GM23248 (cell line): ENCODE results near the gene NGF. TPM values are rescaled to one million over a fixed set of nuclear protein-coding genes. Genes with fewer than 3 reads are reported as not detected.
"Not testable (repeated sequence)": the region's sequence is repeated elsewhere in the genome, so short reads cannot be mapped to it uniquely, and the experiment has no call there.

Source experiments
- DNase-seq: peaks from one replicate; pipeline ENCODE4 v3.0.0-alpha.2; 2015
- H2AFZ ChIP-seq: fragments of 200-600 bp; sonication (generic); 2 replicates; pipeline ENCODE4 v1.6.1; 2016; ENCODE audit warnings: antibody characterized with exemption
- H3F3A ChIP-seq: fragments of 200-600 bp; sonication (generic); 2 replicates; pipeline ENCODE4 v1.6.1; 2016; ENCODE audit warnings: mild to moderate bottlenecking, antibody characterized with exemption, mixed run types; ENCODE audit not compliant: insufficient read depth
- H3K27ac ChIP-seq: fragments of 200-600 bp; sonication (generic); 2 replicates; pipeline ENCODE4 v1.5.1; 2016; ENCODE audit warnings: mild to moderate bottlenecking
- H3K27me3 ChIP-seq: fragments of 200-600 bp; sonication (generic); replicated peaks from 2 replicates; pipeline ENCODE4 v1.6.1; 2016; ENCODE audit warnings: mild to moderate bottlenecking; ENCODE audit not compliant: insufficient read depth
- H3K36me3 ChIP-seq: fragments of 200-600 bp; sonication (generic); 2 replicates; pipeline ENCODE4 v1.6.1; 2016; ENCODE audit warnings: low read depth, mild to moderate bottlenecking
- H3K4me1 ChIP-seq: fragments of 200-600 bp; sonication (generic); 2 replicates; pipeline ENCODE4 v1.6.1; 2016; ENCODE audit warnings: mild to moderate bottlenecking; ENCODE audit not compliant: insufficient read depth
- H3K4me2 ChIP-seq: fragments of 200-600 bp; sonication (generic); one replicate; pipeline ENCODE4 v1.6.1; 2016; ENCODE audit warnings: mild to moderate bottlenecking; ENCODE audit not compliant: unreplicated experiment
- H3K4me3 ChIP-seq: fragments of 200-600 bp; sonication (generic); 2 replicates; pipeline ENCODE4 v1.5.1; 2016; ENCODE audit warnings: mild to moderate bottlenecking
- H3K79me2 ChIP-seq: fragments of 200-600 bp; sonication (generic); 2 replicates; pipeline ENCODE4 v1.6.1; 2016; ENCODE audit warnings: mild to moderate bottlenecking; ENCODE audit not compliant: insufficient read depth
- H3K9ac ChIP-seq: fragments of 200-600 bp; sonication (generic); 2 replicates; pipeline ENCODE4 v1.6.1; 2016; ENCODE audit warnings: mild to moderate bottlenecking
- H3K9me2 ChIP-seq: fragments of 200-600 bp; sonication (generic); 2 replicates; pipeline ENCODE4 v1.6.1; 2016; ENCODE audit warnings: mixed run types, mild to moderate bottlenecking, moderate library complexity; ENCODE audit not compliant: insufficient read depth
- H3K9me3 ChIP-seq: fragments of 200-600 bp; sonication (generic); one replicate; pipeline ENCODE4 v1.6.1; 2017; ENCODE audit warnings: low read depth
- H4K20me1 ChIP-seq: fragments of 200-600 bp; sonication (generic); 2 replicates; pipeline ENCODE4 v1.6.0; 2016; ENCODE audit not compliant: insufficient read depth
- EZH2 ChIP-seq: fragments of 200-600 bp; sonication (generic); IDR thresholded peaks from 2 replicates; pipeline ENCODE4 v1.6.1; 2018; ENCODE audit warnings: antibody characterized with exemption, mild to moderate bottlenecking; ENCODE audit not compliant: insufficient read depth, poor library complexity, severe bottlenecking
- EZH2phosphoT487 ChIP-seq: fragments of 200-600 bp; sonication (generic); IDR thresholded peaks from 2 replicates; pipeline ENCODE4 v1.6.1; 2018; ENCODE audit warnings: antibody characterized with exemption, moderate library complexity, mild to moderate bottlenecking, low read depth; ENCODE audit not compliant: insufficient read depth
- WGBS, 2 experiments: methylation state at CpG; one replicate each; pipeline ENCODE4 v1.1.6; 2015 to 2017; ENCODE audit warnings: low lambda C conversion rate in 2 of 2, low coverage in 1 of 2; ENCODE audit errors: missing lambda C conversion rate in 2 of 2; 5-methylcytosine and 5-hydroxymethylcytosine counted together
- in situ Hi-C: fragments of 300-500 bp; cut with MboI; formaldehyde crosslinking; loops from 2 replicates; pipeline ENCODE4 v1.15.0; 2020
- polyA plus RNA-seq: library from polyadenylated mRNA; unstranded; fragments of >200 nt; fragmentation: Nextera tagmentation; extraction: Ambion mirVana; gene quantifications from 2 replicates; pipeline ENCODE4 v1.2.1, GENCODE V29; 2016
- total RNA-seq: library from RNA; depleted of rRNA; stranded (reverse); fragments of >200 nt; shearing (Covaris generic); gene quantifications from 2 replicates; pipeline ENCODE4 v1.2.3, GENCODE V29; 2014

Gene NGF
- total and polyA plus RNA-seq, 2 experiments from 2014 or later: 27.1 to 52.9 TPM

DNA sequence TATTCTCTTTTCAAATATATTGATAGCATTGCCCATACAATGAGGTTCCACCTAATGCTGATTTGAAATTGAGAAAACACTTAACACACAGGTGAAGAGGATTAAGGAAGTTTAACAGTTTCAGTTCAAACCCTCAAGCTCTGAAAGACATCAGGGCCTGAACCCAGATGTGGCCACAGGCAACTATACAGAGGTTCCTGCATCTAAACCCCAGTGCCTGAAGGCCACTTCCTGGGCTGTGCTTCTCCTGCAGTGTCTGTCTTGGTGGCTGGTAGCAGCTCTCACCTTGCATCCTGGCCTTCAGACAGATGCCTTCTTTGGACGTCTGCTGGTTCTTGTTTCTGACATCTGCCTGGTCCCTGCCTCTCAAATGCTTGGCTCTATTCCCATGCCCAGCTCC, 25.1 kb upstream of the NGF start:
- H3K79me2 ChIP-seq: no peaks in the 10 kb centered on the region
- 76 to 87% methylated on average over 1 of the region's 1 CpG for WGBS, 2 experiments
- no peaks in the 10 kb centered on the region for H3K9me2 ChIP-seq
- no peak overlapping the region for H3K27ac ChIP-seq
- no peak overlapping the region for H3K9ac ChIP-seq
- DNase-seq: no peak
- no peaks in the 10 kb centered on the region for H3K9me3 ChIP-seq
- no peaks in the 10 kb centered on the region for H3F3A ChIP-seq
- H3K36me3 ChIP-seq: no peaks in the 10 kb centered on the region
- no peaks in the 10 kb centered on the region for H3K27me3 ChIP-seq
- H3K4me2 ChIP-seq: no peak overlapping the region
- no peaks in the 10 kb centered on the region for H4K20me1 ChIP-seq
- peaks cover 8% of the 10 kb centered on the region for H3K4me1 ChIP-seq
- H3K4me3 ChIP-seq: no peak overlapping the region
- TF ChIP-seq EZH2phosphoT487 (no peak), EZH2 (no peak)
- H2AFZ ChIP-seq: no peak overlapping the region
- in situ Hi-C loops: no loop called here

DNA sequence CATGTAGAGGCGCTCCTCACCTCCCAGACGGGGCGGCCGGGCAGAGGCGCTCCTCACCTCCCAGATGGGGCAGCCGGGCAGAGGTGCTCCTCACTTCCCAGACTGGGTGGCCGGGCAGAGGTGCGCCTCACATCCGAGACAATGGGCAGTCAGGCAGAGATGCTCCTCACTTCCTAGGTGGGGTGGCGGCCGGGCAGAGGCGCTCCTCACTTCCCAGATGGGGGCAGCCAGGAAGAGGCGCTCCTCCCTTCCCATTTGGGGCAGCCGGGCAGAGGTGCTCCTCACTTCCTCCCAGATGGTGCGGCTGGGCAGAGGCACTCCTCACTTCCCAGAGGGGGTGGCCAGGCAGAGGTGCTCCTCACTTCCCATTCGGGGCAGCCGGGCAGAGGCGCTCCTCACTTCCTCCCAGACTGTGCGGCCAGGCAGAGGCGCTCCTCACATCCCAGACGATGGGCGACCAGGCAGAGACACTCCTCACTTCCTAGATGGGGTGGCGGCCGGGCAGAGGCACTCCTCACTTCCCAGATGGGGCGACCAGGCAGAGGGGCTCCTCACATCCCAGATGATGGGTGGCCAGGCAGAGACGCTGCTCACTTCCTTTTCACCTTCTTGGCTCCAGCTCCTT, 22.6 kb upstream of the NGF start:
- H4K20me1 ChIP-seq, H3F3A ChIP-seq, H3K4me1 ChIP-seq, H3K9me2 ChIP-seq, H3K79me2 ChIP-seq, H3K36me3 ChIP-seq, H3K4me2 ChIP-seq, H3K27me3 ChIP-seq, H2AFZ ChIP-seq, H3K9me3 ChIP-seq, H3K4me3 ChIP-seq, H3K9ac ChIP-seq, H3K27ac ChIP-seq, DNase-seq, in situ Hi-C loops: not testable (repeated sequence)
- WGBS, 2 experiments: 88 to 90% methylated on average over 14 to 26 of the region's 26 CpGs

DNA sequence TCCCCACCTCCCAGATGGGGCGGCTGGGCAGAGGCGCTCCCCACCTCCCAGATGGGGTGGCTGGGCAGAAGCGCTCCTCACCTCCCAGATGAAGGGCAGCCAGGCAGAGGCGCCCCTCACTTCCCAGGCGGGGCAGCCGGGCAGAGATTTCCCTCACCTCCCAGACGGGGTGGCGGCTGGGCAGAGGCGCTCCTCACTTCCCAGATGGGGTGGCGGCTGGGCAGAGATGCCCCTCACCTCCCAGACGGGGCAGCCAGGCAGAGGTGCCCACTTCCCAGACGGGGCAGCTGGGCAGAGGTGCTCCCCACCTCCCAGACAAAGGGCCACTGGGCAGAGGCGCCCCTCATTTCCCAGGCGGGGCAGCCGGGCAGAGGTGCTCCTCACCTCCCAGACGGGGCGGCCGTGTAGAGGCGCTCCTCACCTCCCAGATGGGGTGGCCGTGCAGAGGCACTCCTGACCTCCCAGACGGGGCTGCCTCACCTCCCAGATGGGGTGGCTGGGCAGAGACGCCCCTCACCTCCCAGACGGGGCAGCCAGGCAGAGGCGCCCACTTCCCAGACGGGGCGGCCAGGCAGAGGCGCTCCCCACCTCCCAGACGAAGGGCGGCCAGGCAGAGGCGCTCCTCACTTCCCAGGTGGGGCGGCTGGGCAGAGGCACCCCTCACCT, 21.9 kb upstream of the NGF start:
- H3K27me3 ChIP-seq, H2AFZ ChIP-seq, H3K79me2 ChIP-seq, H3K4me3 ChIP-seq, H3K9me3 ChIP-seq, H3K4me1 ChIP-seq, H3K4me2 ChIP-seq, H3F3A ChIP-seq, H3K9me2 ChIP-seq, in situ Hi-C loops, H3K36me3 ChIP-seq, H3K9ac ChIP-seq, H4K20me1 ChIP-seq, DNase-seq, H3K27ac ChIP-seq: not testable (repeated sequence)
- 86 to 90% methylated on average over 6 to 29 of the region's 31 CpGs for WGBS, 2 experiments

DNA sequence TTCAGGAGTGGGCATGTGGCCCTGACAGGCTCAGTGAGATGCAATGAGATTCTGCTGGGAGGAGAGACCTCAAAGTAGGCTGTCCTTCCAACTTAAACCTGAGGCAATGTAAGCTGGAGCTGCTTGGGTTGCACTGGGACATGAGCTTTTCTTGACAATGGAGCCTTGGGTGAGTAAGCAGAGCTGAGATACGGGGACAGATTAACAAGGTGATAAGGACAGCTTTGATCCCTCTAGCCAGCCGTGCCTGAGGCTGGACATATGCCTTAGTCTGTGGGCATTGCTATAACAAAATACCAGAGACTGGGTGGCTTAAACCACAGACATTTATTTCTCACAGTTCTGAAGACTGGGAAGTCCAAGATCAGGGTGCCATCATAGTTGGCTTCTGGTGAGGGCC, 18.3 kb upstream of the NGF start:
- H3K27me3 ChIP-seq: no peaks in the 10 kb centered on the region
- no peaks in the 10 kb centered on the region for H3K9me2 ChIP-seq
- no peaks in the 10 kb centered on the region for H3K9me3 ChIP-seq
- H3K4me1 ChIP-seq: no peaks in the 10 kb centered on the region
- no peak overlapping the region for H2AFZ ChIP-seq
- H3K9ac ChIP-seq: no peak overlapping the region
- no peaks in the 10 kb centered on the region for H3K79me2 ChIP-seq
- DNase-seq: no peak
- H3K27ac ChIP-seq: no peak overlapping the region
- no peaks in the 10 kb centered on the region for H3K36me3 ChIP-seq
- H4K20me1 ChIP-seq: no peaks in the 10 kb centered on the region
- H3K4me2 ChIP-seq: no peak overlapping the region
- 74 to 88% methylated on average over 2 of the region's 2 CpGs for WGBS, 2 experiments
- no peak overlapping the region for H3K4me3 ChIP-seq
- TF ChIP-seq EZH2 (no peak), EZH2phosphoT487 (no peak)
- in situ Hi-C loops: no loop called here
- no peaks in the 10 kb centered on the region for H3F3A ChIP-seq

DNA sequence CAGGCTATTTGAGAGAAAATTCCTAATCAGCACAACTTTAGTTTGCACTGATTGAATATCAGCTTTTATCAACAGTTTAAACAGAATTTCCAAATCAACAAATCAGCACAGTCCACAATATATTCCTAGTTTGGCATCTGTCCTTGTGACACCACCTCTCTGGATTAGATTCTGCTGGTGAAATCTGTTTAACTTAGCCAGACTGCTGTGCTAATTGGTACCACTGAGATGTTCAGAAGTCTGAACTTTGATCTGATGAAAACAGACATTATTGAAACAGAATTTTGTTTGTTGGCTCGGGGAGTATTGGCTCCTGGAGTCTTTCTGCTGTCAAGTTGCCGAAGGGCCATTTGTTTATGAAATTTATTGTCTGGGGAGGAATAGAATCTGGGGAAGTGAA, 17.0 kb upstream of the NGF start:
- Histone ChIP-seq H3K79me2 (no peaks in the 10 kb centered on the region), H4K20me1 (no peaks in the 10 kb centered on the region), H2AFZ (no peak overlapping the region), H3K9me3 (no peaks in the 10 kb centered on the region), H3K4me2 (no peak overlapping the region), H3K36me3 (no peaks in the 10 kb centered on the region), H3K9ac (no peak overlapping the region), H3K4me1 (no peaks in the 10 kb centered on the region), H3F3A (no peaks in the 10 kb centered on the region), H3K27ac (no peak overlapping the region), H3K9me2 (no peaks in the 10 kb centered on the region), H3K4me3 (no peak overlapping the region), H3K27me3 (no peaks in the 10 kb centered on the region)
- no peak for DNase-seq
- 64 to 77% methylated on average over 2 of the region's 2 CpGs for WGBS, 2 experiments
- in situ Hi-C loops: no loop called here
- TF ChIP-seq EZH2 (no peak), EZH2phosphoT487 (no peak)
